Stimulated activated CD4-positive, alpha-beta T cell treated with anti-CD3 and anti-CD28 coated beads, Interleukin-2, amount 100 ng/mL, for 4 hours (primary cell): ENCODE data around the gene F2.

ENCODE experiments used
- DNase-seq: peaks from one replicate; pipeline ENCODE4 v3.0.0-alpha.2; 2020; ENCODE audit warnings: low read depth

Gene F2

GRCh38 chr11:46743693-46744339 lies 24.8 kb downstream of the F2 start:
- DNase-seq = no peak

- DNase-seq = no peak
Observed at GRCh38 chr11:46745328-46745727, 26.3 kb downstream of the F2 start.

- DNase-seq = no peak
Observed at GRCh38 chr11:46745995-46746394, 27.0 kb downstream of the F2 start.

- no peak for DNase-seq
Observed at GRCh38 chr11:46747150-46747549, 28.1 kb downstream of the F2 start.

- DNase-seq = no peak
Observed at GRCh38 chr11:46755962-46756361, 36.9 kb downstream of the F2 start.

- DNase-seq = no peak
Observed at GRCh38 chr11:46759196-46759595, 40.2 kb downstream of the F2 start.

- no peak for DNase-seq
Observed at GRCh38 chr11:46760429-46761128, 41.6 kb downstream of the F2 start.

- DNase-seq = no peak
Observed at GRCh38 chr11:46761807-46762206, 42.8 kb downstream of the F2 start.

- DNase-seq = no peak
Observed at GRCh38 chr11:46762248-46762647, 43.2 kb downstream of the F2 start.

GRCh38 chr11:46766656-46767055 lies 47.6 kb downstream of the F2 start:
- DNase-seq = no peak

GRCh38 chr11:46769636-46770221 lies 50.7 kb downstream of the F2 start:
- DNase-seq = no peak

- no peak for DNase-seq
Observed at GRCh38 chr11:46776878-46777277, 57.9 kb downstream of the F2 start.

- DNase-seq = no peak
Observed at GRCh38 chr11:46778416-46778815, 59.4 kb downstream of the F2 start.
